ENCODE results near the gene SLC4A1AP.

Gene SLC4A1AP

DNA sequence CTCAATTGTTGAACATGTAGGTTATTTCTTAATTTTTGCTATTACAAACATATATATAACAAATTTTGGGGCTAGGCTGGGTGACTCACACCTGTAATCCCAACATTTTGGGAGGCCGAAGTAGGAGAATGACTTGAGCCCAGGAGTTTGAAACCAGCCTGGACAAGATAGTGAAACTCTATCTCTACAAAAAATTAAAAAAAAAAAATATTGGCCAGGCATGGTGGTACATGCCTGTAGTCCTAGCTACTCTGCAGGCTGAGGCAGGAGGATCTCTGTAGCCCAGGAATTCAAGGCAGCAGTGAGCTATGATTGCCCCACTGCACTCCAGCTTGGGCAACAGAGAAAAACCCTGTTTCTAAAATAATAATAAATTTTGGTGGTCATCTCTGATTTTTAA is 23.5 kb downstream of the SLC4A1AP start:
- TF ChIP-seq, protein P1, sequence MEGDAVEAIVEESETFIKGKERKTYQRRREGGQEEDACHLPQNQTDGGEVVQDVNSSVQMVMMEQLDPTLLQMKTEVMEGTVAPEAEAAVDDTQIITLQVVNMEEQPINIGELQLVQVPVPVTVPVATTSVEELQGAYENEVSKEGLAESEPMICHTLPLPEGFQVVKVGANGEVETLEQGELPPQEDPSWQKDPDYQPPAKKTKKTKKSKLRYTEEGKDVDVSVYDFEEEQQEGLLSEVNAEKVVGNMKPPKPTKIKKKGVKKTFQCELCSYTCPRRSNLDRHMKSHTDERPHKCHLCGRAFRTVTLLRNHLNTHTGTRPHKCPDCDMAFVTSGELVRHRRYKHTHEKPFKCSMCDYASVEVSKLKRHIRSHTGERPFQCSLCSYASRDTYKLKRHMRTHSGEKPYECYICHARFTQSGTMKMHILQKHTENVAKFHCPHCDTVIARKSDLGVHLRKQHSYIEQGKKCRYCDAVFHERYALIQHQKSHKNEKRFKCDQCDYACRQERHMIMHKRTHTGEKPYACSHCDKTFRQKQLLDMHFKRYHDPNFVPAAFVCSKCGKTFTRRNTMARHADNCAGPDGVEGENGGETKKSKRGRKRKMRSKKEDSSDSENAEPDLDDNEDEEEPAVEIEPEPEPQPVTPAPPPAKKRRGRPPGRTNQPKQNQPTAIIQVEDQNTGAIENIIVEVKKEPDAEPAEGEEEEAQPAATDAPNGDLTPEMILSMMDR (conservative IDR thresholded peaks at IDR 0.05; ENCODE audit: low read depth, low read length), result no peak
- no peak overlapping the region for H3K4me3 ChIP-seq (ENCODE audit: low read depth, low read length)
- DNase-seq (ENCODE audit: low read depth), result no peak

DNA sequence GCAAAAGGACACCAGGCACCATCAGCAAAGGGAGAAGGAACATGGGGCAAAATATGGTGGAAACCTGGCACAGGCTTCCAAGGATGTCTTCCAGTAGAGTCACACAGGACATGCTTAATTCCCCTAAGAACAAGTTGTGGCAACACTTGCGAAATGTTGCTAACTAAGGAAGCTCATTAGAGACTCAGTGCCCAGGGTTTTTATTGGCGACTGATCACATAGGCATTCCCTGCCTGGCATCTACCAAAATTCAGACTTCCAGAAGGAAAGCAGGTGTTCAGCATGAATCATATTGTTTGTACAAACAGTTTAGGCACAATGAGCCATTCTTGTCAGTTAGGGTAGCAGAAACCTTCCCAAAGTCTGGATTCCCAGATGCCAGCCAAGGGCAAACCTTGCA is 25.7 kb downstream of the SLC4A1AP start:
- no peak overlapping the region for H3K4me3 ChIP-seq (ENCODE audit: low read depth, low read length)
- TF ChIP-seq, protein P1 (conservative IDR thresholded peaks at IDR 0.05; ENCODE audit: low read depth, low read length), result no peak
- DNase-seq (ENCODE audit: low read depth), result no peak

DNA sequence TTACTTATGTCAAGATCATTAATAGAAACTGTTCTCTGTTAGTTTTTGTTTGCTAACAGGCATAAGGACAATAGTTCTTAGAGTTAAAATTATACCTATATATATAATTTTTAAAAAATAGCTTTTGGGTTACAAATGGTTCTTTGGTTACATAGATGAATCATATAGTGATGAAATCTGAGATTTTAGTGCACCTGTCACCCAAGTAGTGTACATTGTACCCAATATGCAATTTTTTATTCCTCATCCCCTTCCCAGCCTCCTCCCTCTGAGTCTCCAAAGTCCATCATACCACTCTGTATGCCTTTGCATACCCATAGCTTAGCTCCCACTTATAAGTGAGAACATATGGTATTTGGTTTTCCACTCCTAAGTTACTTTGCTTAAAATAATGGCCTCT is 26.4 kb downstream of the SLC4A1AP start:
- DNase-seq (ENCODE audit: low read depth), result no peak
- no peak overlapping the region for H3K4me3 ChIP-seq (ENCODE audit: low read depth, low read length)
- TF ChIP-seq, protein P1 (conservative IDR thresholded peaks at IDR 0.05; ENCODE audit: low read depth, low read length), result no peak

DNA sequence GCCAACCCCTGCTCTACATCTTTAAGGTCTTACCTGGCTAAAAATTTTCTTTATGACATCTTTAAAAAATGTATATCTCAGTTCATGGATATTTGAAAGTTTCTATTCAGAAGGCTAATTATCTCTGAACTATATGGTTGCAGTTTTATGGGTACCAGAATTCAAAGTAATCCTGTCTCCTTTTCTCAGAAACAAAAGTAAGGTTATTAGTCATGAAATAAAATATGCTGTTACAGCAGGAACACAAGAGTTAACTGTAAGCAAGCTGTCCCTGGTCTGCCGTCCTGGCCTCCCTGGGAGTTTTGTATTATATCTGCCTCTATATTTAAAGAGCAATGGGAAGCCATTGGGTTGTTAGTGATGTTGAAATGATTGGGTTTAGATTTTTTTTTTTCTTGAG is 34.0 kb downstream of the SLC4A1AP start:
- H3K4me3 ChIP-seq (ENCODE audit: low read depth, low read length), result no peak overlapping the region
- TF ChIP-seq, protein P1 (conservative IDR thresholded peaks at IDR 0.05; ENCODE audit: low read depth, low read length), result no peak
- DNase-seq (ENCODE audit: low read depth), result no peak

DNA sequence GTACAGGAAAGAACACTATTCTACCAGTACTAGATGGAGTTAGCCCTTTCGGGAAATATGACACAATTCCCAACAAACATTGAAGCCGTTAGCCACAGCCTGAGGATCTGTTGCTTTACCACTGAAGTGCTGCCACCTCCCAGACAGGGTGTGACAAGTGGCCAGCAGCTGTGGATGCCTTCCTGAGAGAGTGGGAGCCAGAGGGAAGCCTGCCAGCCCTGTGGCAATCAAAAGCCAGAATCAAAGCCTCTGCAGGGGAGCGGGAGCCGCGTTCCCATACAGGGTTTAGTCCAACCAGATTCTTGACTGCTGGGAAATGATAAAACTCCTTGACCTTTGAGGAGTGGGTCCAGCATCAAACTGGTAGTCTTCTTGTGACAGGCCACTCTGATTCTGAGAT is 38.0 kb downstream of the SLC4A1AP start:
- DNase-seq (ENCODE audit: low read depth), result no peak
- H3K4me3 ChIP-seq (ENCODE audit: low read depth, low read length), result no peak overlapping the region
- TF ChIP-seq, protein P1 (conservative IDR thresholded peaks at IDR 0.05; ENCODE audit: low read depth, low read length), result no peak

DNA sequence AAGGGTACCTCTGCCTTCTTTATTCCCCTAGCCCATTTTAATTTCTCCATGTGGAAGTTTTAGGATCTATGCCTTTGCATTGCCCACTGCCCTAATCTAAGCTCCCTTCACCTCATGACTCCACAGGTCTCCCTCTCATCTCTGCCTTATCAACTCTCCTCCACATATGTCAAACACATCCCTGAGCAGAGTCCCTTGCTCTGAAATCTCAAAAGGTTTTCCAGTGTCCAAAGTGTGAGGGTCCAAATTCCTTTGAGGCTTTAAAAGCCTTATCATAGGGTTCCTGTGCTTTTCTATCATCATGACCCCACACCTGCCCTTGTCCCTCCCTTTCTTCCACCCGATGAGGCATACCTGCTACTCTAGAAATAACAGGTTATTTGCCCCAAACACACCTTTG is 38.6 kb downstream of the SLC4A1AP start:
- TF ChIP-seq, protein P1 (conservative IDR thresholded peaks at IDR 0.05; ENCODE audit: low read depth, low read length), result no peak
- no peak overlapping the region for H3K4me3 ChIP-seq (ENCODE audit: low read depth, low read length)
- no peak for DNase-seq (ENCODE audit: low read depth)

DNA sequence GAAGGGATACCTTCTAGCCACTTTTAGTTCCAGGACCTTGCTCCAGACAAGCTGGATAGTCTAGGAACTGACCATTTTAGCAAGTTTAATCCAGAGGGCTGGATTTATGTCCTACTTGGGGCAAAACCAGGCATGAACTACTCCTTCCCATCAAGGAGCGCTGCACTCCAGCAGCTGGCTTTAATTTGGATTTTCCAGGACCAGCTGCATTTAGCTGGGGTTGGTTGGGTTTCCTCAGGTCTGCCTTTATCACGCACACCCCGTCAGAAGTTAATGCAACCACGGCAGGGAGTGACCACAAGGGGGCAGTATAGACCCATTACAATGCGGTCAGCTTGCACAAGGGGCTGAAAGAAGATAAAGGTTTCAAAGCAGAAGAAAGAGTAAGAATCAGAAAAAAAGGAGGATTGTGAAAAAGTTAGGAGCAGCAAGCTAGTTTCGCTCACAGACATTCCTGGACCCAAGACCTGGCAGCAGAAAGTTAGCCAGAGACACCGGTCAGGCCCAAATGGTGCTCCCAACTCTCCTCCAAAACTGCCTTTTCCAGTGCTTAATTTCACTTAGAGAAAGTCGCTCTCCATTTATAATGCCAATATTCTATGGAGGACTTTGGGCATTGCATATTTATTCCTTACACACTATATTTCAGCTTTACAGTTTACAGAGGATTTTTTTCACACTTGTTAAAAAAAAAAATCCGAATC is 40.1 kb downstream of the SLC4A1AP start:
- H3K4me3 ChIP-seq (ENCODE audit: low read depth, low read length), result no peak overlapping the region
- TF ChIP-seq, protein P1 (conservative IDR thresholded peaks at IDR 0.05; ENCODE audit: low read depth, low read length), result peak; percentile 97

More for the DNA sequence above, 40.1 kb downstream of the SLC4A1AP start:
- DNase-seq (ENCODE audit: low read depth), result peak; percentile 92

Data from choroid plexus epithelial cell (primary cell).